Hepatocyte (in vitro differentiated cells): ENCODE data around the gene MYO1E. TPM values are rescaled to one million over a fixed set of nuclear protein-coding genes. Genes with fewer than 3 reads are reported as not detected.
"Not testable (repeated sequence)": the region's sequence is repeated elsewhere in the genome, so short reads cannot be mapped to it uniquely, and the experiment has no call there.

Experiments
- DNase-seq: peaks from one replicate; pipeline ENCODE4 v3.0.0-alpha.2; 2016; ENCODE audit warnings: low spot score
- H2AFZ ChIP-seq: fragments of 200-600 bp; sonication (generic); 2 replicates; pipeline ENCODE4 v1.6.0; 2016; ENCODE audit warnings: antibody characterized with exemption, mild to moderate bottlenecking
- H3K27ac ChIP-seq: fragments of 200-600 bp; sonication (generic); 2 replicates; pipeline ENCODE4 v1.5.1; 2016; ENCODE audit warnings: mild to moderate bottlenecking
- H3K27me3 ChIP-seq: fragments of 200-600 bp; sonication (generic); 2 replicates; pipeline ENCODE4 v1.6.1; 2016
- H3K36me3 ChIP-seq: fragments of 200-600 bp; sonication (generic); replicated peaks from 2 replicates; pipeline ENCODE4 v1.5.1; 2016; ENCODE audit warnings: low read depth; ENCODE audit not compliant: insufficient read depth
- H3K4me1 ChIP-seq: fragments of 200-600 bp; sonication (generic); 2 replicates; pipeline ENCODE4 v1.5.1; 2016; ENCODE audit warnings: mild to moderate bottlenecking, moderate library complexity; ENCODE audit not compliant: insufficient read depth
- H3K4me2 ChIP-seq: fragments of 200-600 bp; sonication (generic); 2 replicates; pipeline ENCODE4 v1.6.0; 2016
- H3K4me3 ChIP-seq: fragments of 200-600 bp; sonication (generic); 2 replicates; pipeline ENCODE4 v1.5.1; 2016; ENCODE audit warnings: mild to moderate bottlenecking
- H3K79me2 ChIP-seq: fragments of 200-600 bp; sonication (generic); 2 replicates; pipeline ENCODE4 v1.6.0; 2017; ENCODE audit warnings: mild to moderate bottlenecking
- H3K9me2 ChIP-seq: fragments of 200-600 bp; sonication (generic); replicated peaks from 2 replicates; pipeline ENCODE4 v1.6.0; 2017; ENCODE audit warnings: mild to moderate bottlenecking; ENCODE audit not compliant: insufficient read depth
- H3K9me3 ChIP-seq: fragments of 200-600 bp; sonication (generic); 2 replicates; pipeline ENCODE4 v1.5.1; 2016; ENCODE audit warnings: low read depth, mild to moderate bottlenecking
- H4K20me1 ChIP-seq: fragments of 200-600 bp; sonication (generic); 2 replicates; pipeline ENCODE4 v1.6.0; 2016; ENCODE audit warnings: mild to moderate bottlenecking; ENCODE audit not compliant: insufficient read depth, poor library complexity, severe bottlenecking
- CTCF ChIP-seq: fragments of 200-600 bp; sonication (generic); IDR thresholded peaks from 2 replicates; pipeline ENCODE4 v1.5.1; 2016; ENCODE audit warnings: antibody characterized with exemption, mild to moderate bottlenecking; ENCODE audit not compliant: poor library complexity
- EZH2 ChIP-seq: fragments of 200-600 bp; sonication (generic); IDR thresholded peaks from 2 replicates; pipeline ENCODE4 v1.6.1; 2016; ENCODE audit warnings: antibody characterized with exemption, mild to moderate bottlenecking, borderline replicate concordance
- EZH2phosphoT487 ChIP-seq: fragments of 200-600 bp; sonication (generic); IDR thresholded peaks from one replicate; pipeline ENCODE4 v1.6.1; 2018; ENCODE audit warnings: antibody characterized with exemption, mild to moderate bottlenecking, low read depth, moderate library complexity; ENCODE audit not compliant: unreplicated experiment, severe bottlenecking
- WGBS: methylation state at CpG from one replicate; pipeline ENCODE4 v1.1.6; 2016; ENCODE audit warnings: low lambda C conversion rate; ENCODE audit errors: missing lambda C conversion rate; 5-methylcytosine and 5-hydroxymethylcytosine counted together
- polyA plus RNA-seq: library from polyadenylated mRNA; unstranded; fragments of >200 nt; fragmentation: Nextera tagmentation; extraction: Ambion mirVana; gene quantifications from 2 replicates; pipeline ENCODE4 v1.2.1, GENCODE V29; 2016
- total RNA-seq: library from RNA; depleted of rRNA; stranded (reverse); fragments of >200 nt; gene quantifications from 2 replicates; pipeline ENCODE4 v1.2.3, GENCODE V29; 2014

Gene MYO1E
- total and polyA plus RNA-seq, 2 experiments from 2014 or later, result 107 to 111 TPM

- H3K9me3 ChIP-seq, result no peaks in the 10 kb centered on the region
- DNase-seq, result no peak
- no peaks in the 10 kb centered on the region for H3K27me3 ChIP-seq
- H3K4me2 ChIP-seq, result no peak overlapping the region
- no peak overlapping the region for H2AFZ ChIP-seq
- H3K9me2 ChIP-seq, result no peaks in the 10 kb centered on the region
- H3K4me1 ChIP-seq, result no peaks in the 10 kb centered on the region
- 63% methylated on average over 3 of the region's 3 CpGs for WGBS
- H3K4me3 ChIP-seq, result no peak overlapping the region
- no peaks in the 10 kb centered on the region for H3K79me2 ChIP-seq
- H4K20me1 ChIP-seq, result no peaks in the 10 kb centered on the region
- TF ChIP-seq CTCF, result no peak
- TF ChIP-seq EZH2, result no peak
- TF ChIP-seq EZH2phosphoT487, result no peak
- H3K27ac ChIP-seq, result no peak overlapping the region
- no peaks in the 10 kb centered on the region for H3K36me3 ChIP-seq
Observed at GRCh38 chr15:59396211-59396610, 23.5 kb upstream of the MYO1E start.

GRCh38 chr15:59394166-59394661, 21.5 kb upstream of the MYO1E start:
- Histone ChIP-seq H4K20me1 (no peaks in the 10 kb centered on the region), H3K4me1 (no peaks in the 10 kb centered on the region), H3K9me3 (no peaks in the 10 kb centered on the region), H3K4me3 (no peak overlapping the region), H3K27me3 (no peaks in the 10 kb centered on the region), H3K9me2 (no peaks in the 10 kb centered on the region), H2AFZ (no peak overlapping the region), H3K36me3 (no peaks in the 10 kb centered on the region), H3K4me2 (no peak overlapping the region), H3K27ac (no peak overlapping the region), H3K79me2 (no peaks in the 10 kb centered on the region)
- DNase-seq, result no peak
- TF ChIP-seq EZH2 (no peak), EZH2phosphoT487 (no peak), CTCF (no peak)
- 87% methylated on average over 9 of the region's 9 CpGs for WGBS

GRCh38 chr15:59392299-59392698, 19.6 kb upstream of the MYO1E start:
- H3K79me2 ChIP-seq, result no peaks in the 10 kb centered on the region
- H3K27ac ChIP-seq, result no peak overlapping the region
- H3K36me3 ChIP-seq, result no peaks in the 10 kb centered on the region
- H3K4me3 ChIP-seq, result no peak overlapping the region
- H2AFZ ChIP-seq, result no peak overlapping the region
- no peaks in the 10 kb centered on the region for H3K4me1 ChIP-seq
- no peaks in the 10 kb centered on the region for H4K20me1 ChIP-seq
- no peak for DNase-seq
- WGBS, result 77% methylated on average over 5 of the region's 5 CpGs
- no peaks in the 10 kb centered on the region for H3K9me2 ChIP-seq
- H3K27me3 ChIP-seq, result no peaks in the 10 kb centered on the region
- TF ChIP-seq EZH2phosphoT487 (no peak), EZH2 (no peak), CTCF (no peak)
- no peak overlapping the region for H3K4me2 ChIP-seq
- no peaks in the 10 kb centered on the region for H3K9me3 ChIP-seq

- Histone ChIP-seq H3K27ac (no peak overlapping the region), H3K4me3 (no peak overlapping the region), H4K20me1 (no peaks in the 10 kb centered on the region), H3K36me3 (no peaks in the 10 kb centered on the region), H3K79me2 (no peaks in the 10 kb centered on the region), H3K4me1 (no peaks in the 10 kb centered on the region), H2AFZ (no peak overlapping the region), H3K9me2 (no peaks in the 10 kb centered on the region), H3K27me3 (no peaks in the 10 kb centered on the region), H3K4me2 (no peak overlapping the region), H3K9me3 (no peaks in the 10 kb centered on the region)
- no peak for DNase-seq
- WGBS, result 86% methylated on average over 3 of the region's 3 CpGs
- TF ChIP-seq EZH2phosphoT487, result no peak
- no peak for TF ChIP-seq EZH2
- no peak for TF ChIP-seq CTCF
Observed at GRCh38 chr15:59388670-59389069, 16.0 kb upstream of the MYO1E start.

GRCh38 chr15:59387196-59387878, 14.7 kb upstream of the MYO1E start:
- H3K27me3 ChIP-seq, H3K79me2 ChIP-seq, H3K9me2 ChIP-seq, DNase-seq, H3K36me3 ChIP-seq, H3K27ac ChIP-seq, H3K4me2 ChIP-seq, H4K20me1 ChIP-seq, H3K4me3 ChIP-seq, H3K4me1 ChIP-seq, H2AFZ ChIP-seq, H3K9me3 ChIP-seq: not testable (repeated sequence)
- 86% methylated on average over 13 of the region's 13 CpGs for WGBS
